GM23248 (cell line): ENCODE data around the gene PLVAP. TPM values are rescaled to one million over a fixed set of nuclear protein-coding genes. Genes with fewer than 3 reads are reported as not detected.

Experiments
- DNase-seq: peaks from one replicate; pipeline ENCODE4 v3.0.0-alpha.2; 2015
- H2AFZ ChIP-seq: fragments of 200-600 bp; sonication (generic); 2 replicates; pipeline ENCODE4 v1.6.1; 2016; ENCODE audit warnings: antibody characterized with exemption
- H3F3A ChIP-seq: fragments of 200-600 bp; sonication (generic); 2 replicates; pipeline ENCODE4 v1.6.1; 2016; ENCODE audit warnings: mild to moderate bottlenecking, antibody characterized with exemption, mixed run types; ENCODE audit not compliant: insufficient read depth
- H3K27ac ChIP-seq: fragments of 200-600 bp; sonication (generic); 2 replicates; pipeline ENCODE4 v1.5.1; 2016; ENCODE audit warnings: mild to moderate bottlenecking
- H3K27me3 ChIP-seq: fragments of 200-600 bp; sonication (generic); replicated peaks from 2 replicates; pipeline ENCODE4 v1.6.1; 2016; ENCODE audit warnings: mild to moderate bottlenecking; ENCODE audit not compliant: insufficient read depth
- H3K36me3 ChIP-seq: fragments of 200-600 bp; sonication (generic); 2 replicates; pipeline ENCODE4 v1.6.1; 2016; ENCODE audit warnings: low read depth, mild to moderate bottlenecking
- H3K4me1 ChIP-seq: fragments of 200-600 bp; sonication (generic); 2 replicates; pipeline ENCODE4 v1.6.1; 2016; ENCODE audit warnings: mild to moderate bottlenecking; ENCODE audit not compliant: insufficient read depth
- H3K4me2 ChIP-seq: fragments of 200-600 bp; sonication (generic); one replicate; pipeline ENCODE4 v1.6.1; 2016; ENCODE audit warnings: mild to moderate bottlenecking; ENCODE audit not compliant: unreplicated experiment
- H3K4me3 ChIP-seq: fragments of 200-600 bp; sonication (generic); 2 replicates; pipeline ENCODE4 v1.5.1; 2016; ENCODE audit warnings: mild to moderate bottlenecking
- H3K79me2 ChIP-seq: fragments of 200-600 bp; sonication (generic); 2 replicates; pipeline ENCODE4 v1.6.1; 2016; ENCODE audit warnings: mild to moderate bottlenecking; ENCODE audit not compliant: insufficient read depth
- H3K9ac ChIP-seq: fragments of 200-600 bp; sonication (generic); 2 replicates; pipeline ENCODE4 v1.6.1; 2016; ENCODE audit warnings: mild to moderate bottlenecking
- H3K9me2 ChIP-seq: fragments of 200-600 bp; sonication (generic); 2 replicates; pipeline ENCODE4 v1.6.1; 2016; ENCODE audit warnings: mixed run types, mild to moderate bottlenecking, moderate library complexity; ENCODE audit not compliant: insufficient read depth
- H3K9me3 ChIP-seq: fragments of 200-600 bp; sonication (generic); one replicate; pipeline ENCODE4 v1.6.1; 2017; ENCODE audit warnings: low read depth
- H4K20me1 ChIP-seq: fragments of 200-600 bp; sonication (generic); 2 replicates; pipeline ENCODE4 v1.6.0; 2016; ENCODE audit not compliant: insufficient read depth
- EZH2 ChIP-seq: fragments of 200-600 bp; sonication (generic); IDR thresholded peaks from 2 replicates; pipeline ENCODE4 v1.6.1; 2018; ENCODE audit warnings: antibody characterized with exemption, mild to moderate bottlenecking; ENCODE audit not compliant: insufficient read depth, poor library complexity, severe bottlenecking
- EZH2phosphoT487 ChIP-seq: fragments of 200-600 bp; sonication (generic); IDR thresholded peaks from 2 replicates; pipeline ENCODE4 v1.6.1; 2018; ENCODE audit warnings: antibody characterized with exemption, moderate library complexity, mild to moderate bottlenecking, low read depth; ENCODE audit not compliant: insufficient read depth
- WGBS, 2 experiments: methylation state at CpG; one replicate each; pipeline ENCODE4 v1.1.6; 2015 to 2017; ENCODE audit warnings: low lambda C conversion rate in 2 of 2, low coverage in 1 of 2; ENCODE audit errors: missing lambda C conversion rate in 2 of 2; 5-methylcytosine and 5-hydroxymethylcytosine counted together
- in situ Hi-C: fragments of 300-500 bp; cut with MboI; formaldehyde crosslinking; loops from 2 replicates; pipeline ENCODE4 v1.15.0; 2020
- polyA plus RNA-seq: library from polyadenylated mRNA; unstranded; fragments of >200 nt; fragmentation: Nextera tagmentation; extraction: Ambion mirVana; gene quantifications from 2 replicates; pipeline ENCODE4 v1.2.1, GENCODE V29; 2016
- total RNA-seq: library from RNA; depleted of rRNA; stranded (reverse); fragments of >200 nt; shearing (Covaris generic); gene quantifications from 2 replicates; pipeline ENCODE4 v1.2.3, GENCODE V29; 2014

The PLVAP gene
- total and polyA plus RNA-seq, 2 experiments from 2014 or later, result not detected

- Histone ChIP-seq H3K4me2 (no peak overlapping the region), H3K9ac (no peak overlapping the region), H3K27me3 (no peaks in the 10 kb centered on the region), H3K4me3 (no peak overlapping the region), H3K79me2 (no peaks in the 10 kb centered on the region), H4K20me1 (no peaks in the 10 kb centered on the region), H2AFZ (no peak overlapping the region), H3K9me3 (no peaks in the 10 kb centered on the region), H3K27ac (no peak overlapping the region), H3F3A (0 out of 2 replicates have a peak, but pooled peaks cover 12% of the 10 kb centered on the region), H3K4me1 (no peaks in the 10 kb centered on the region), H3K36me3 (no peaks in the 10 kb centered on the region), H3K9me2 (no peaks in the 10 kb centered on the region)
- TF ChIP-seq EZH2 (no peak), EZH2phosphoT487 (no peak)
- in situ Hi-C loops, result no loop called here
- WGBS, 2 experiments, result 57 to 60% methylated on average over 17 of the region's 17 CpGs
- no peak for DNase-seq
These were observed 51.1 kb downstream of the PLVAP start for GRCh38 chr19:17325881-17326594.

GRCh38 chr19:17325133-17325532 is 52.0 kb downstream of the PLVAP start:
- 91 to 97% methylated on average over 17 to 20 of the region's 20 CpGs for WGBS, 2 experiments

GRCh38 chr19:17324357-17325114 is 52.6 kb downstream of the PLVAP start:
- TF ChIP-seq EZH2, result no peak
- TF ChIP-seq EZH2phosphoT487, result no peak
- Histone ChIP-seq H3K9me2 (no peaks in the 10 kb centered on the region), H3K79me2 (no peaks in the 10 kb centered on the region), H3K9ac (no peak overlapping the region), H3K4me2 (no peak overlapping the region), H4K20me1 (no peaks in the 10 kb centered on the region), H3K27ac (no peak overlapping the region), H3K9me3 (no peaks in the 10 kb centered on the region), H3K36me3 (no peaks in the 10 kb centered on the region), H2AFZ (no peak overlapping the region), H3K4me3 (no peak overlapping the region), H3F3A (0 out of 2 replicates have a peak, but pooled peaks cover 12% of the 10 kb centered on the region), H3K4me1 (no peaks in the 10 kb centered on the region), H3K27me3 (no peaks in the 10 kb centered on the region)
- WGBS, 2 experiments, result 85 to 88% methylated on average over 15 to 28 of the region's 28 CpGs
- in situ Hi-C loops, result no loop called here
- no peak for DNase-seq

More at GRCh38 chr19:17325133-17325532, 52.0 kb downstream of the PLVAP start:
- TF ChIP-seq EZH2 (no peak), EZH2phosphoT487 (no peak)
- no peaks in the 10 kb centered on the region for H3K9me2 ChIP-seq
- no peaks in the 10 kb centered on the region for H3K36me3 ChIP-seq
- H4K20me1 ChIP-seq, result no peaks in the 10 kb centered on the region
- H3K4me3 ChIP-seq, result no peak overlapping the region
- no peak overlapping the region for H3K9ac ChIP-seq
- no peak for DNase-seq
- in situ Hi-C loops, result no loop called here
- H3K79me2 ChIP-seq, result no peaks in the 10 kb centered on the region
- H2AFZ ChIP-seq, result no peak overlapping the region
- H3F3A ChIP-seq, result 0 out of 2 replicates have a peak, but pooled peaks cover 12% of the 10 kb centered on the region
- no peaks in the 10 kb centered on the region for H3K4me1 ChIP-seq
- H3K27me3 ChIP-seq, result no peaks in the 10 kb centered on the region
- no peak overlapping the region for H3K27ac ChIP-seq
- no peaks in the 10 kb centered on the region for H3K9me3 ChIP-seq
- no peak overlapping the region for H3K4me2 ChIP-seq

GRCh38 chr19:17323964-17324332 is 53.2 kb downstream of the PLVAP start:
- 27 to 63% methylated on average over 6 to 7 of the region's 7 CpGs for WGBS, 2 experiments
- Histone ChIP-seq H3K9ac (no peak overlapping the region), H3K9me2 (no peaks in the 10 kb centered on the region), H4K20me1 (no peaks in the 10 kb centered on the region), H3K9me3 (no peaks in the 10 kb centered on the region), H3K36me3 (no peaks in the 10 kb centered on the region), H2AFZ (no peak overlapping the region), H3K27me3 (no peaks in the 10 kb centered on the region), H3F3A (0 out of 2 replicates have a peak, but pooled peaks cover 12% of the 10 kb centered on the region), H3K27ac (no peak overlapping the region), H3K4me2 (no peak overlapping the region), H3K4me3 (no peak overlapping the region), H3K79me2 (no peaks in the 10 kb centered on the region), H3K4me1 (no peaks in the 10 kb centered on the region)
- no peak for TF ChIP-seq EZH2
- TF ChIP-seq EZH2phosphoT487, result no peak
- in situ Hi-C loops, result no loop called here
- no peak for DNase-seq
